CD4-positive, alpha-beta T cell treated with Interleukin-15 for 1 hour (primary cell): ENCODE results near the gene PTPRD.

ENCODE experiments used
- DNase-seq: peaks from one replicate; pipeline ENCODE4 v3.0.0-alpha.2; 2020

PTPRD gene

DNA sequence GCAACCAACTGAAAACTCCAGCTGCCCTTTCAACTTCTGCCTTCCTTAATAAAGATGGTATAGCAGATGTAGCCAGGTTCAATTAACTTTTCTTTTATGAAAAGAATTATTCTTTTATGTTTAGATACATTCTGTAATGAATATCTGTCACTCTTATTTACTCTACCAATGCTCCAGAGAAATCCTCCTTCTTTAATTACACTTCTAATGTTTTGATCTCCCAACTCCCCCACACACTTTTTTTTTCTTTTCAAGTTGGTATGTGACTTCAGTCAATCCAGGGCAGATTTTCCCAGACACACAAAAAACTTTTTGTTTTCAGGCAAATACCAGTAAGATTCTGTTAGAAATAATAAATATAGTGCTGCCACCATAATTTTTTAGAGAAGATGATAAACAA, 1813.2 kb downstream of the PTPRD start:
- no peak for DNase-seq

DNA sequence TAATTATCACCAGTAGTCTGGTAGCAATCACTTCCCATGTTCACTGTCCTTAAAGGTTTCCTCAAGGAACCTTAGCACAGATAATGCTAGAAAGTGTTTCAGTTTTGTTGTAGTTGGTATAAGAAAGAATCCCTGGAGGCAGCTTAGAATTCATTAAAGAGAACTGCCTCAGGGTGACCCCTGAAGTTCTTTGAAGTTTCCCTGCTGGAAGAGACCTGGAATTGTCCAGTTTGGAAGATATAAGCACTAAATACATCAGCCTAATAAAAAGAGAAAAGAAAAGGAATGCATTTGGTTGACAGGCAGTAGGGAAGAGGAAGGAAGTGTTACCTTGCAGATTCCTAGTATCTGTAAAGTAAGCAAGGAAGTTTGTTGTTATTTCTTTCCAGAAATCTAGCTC, 1813.6 kb downstream of the PTPRD start:
- no peak for DNase-seq

- DNase-seq = no peak
These were observed 1828.0 kb downstream of the PTPRD start for GRCh38 chr9:8784838-8785237.

DNA sequence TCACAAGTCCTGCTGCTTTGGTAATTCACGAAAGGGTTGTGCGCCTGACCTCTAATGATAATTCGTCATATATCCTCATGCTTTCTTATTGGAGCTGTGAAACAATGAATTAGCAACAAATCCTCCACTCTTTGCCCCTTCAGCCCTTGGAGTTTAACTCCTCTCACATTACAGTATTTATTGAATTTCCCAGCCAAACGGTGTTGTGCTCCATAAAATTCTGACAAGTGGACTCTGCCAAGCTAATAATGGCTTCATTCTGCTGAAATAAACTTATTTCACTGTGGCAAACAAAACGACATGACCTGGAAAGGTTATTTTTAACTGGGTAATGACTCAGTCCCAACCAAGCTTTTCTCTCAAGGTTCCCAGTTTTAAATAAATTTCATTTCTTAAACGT, 1828.9 kb downstream of the PTPRD start:
- DNase-seq = no peak

- DNase-seq = no peak
These were observed 1830.6 kb downstream of the PTPRD start for GRCh38 chr9:8782237-8782636.

GRCh38 chr9:8781458-8781857, 1831.3 kb downstream of the PTPRD start:
- DNase-seq = no peak

GRCh38 chr9:8780386-8780785, 1832.4 kb downstream of the PTPRD start:
- DNase-seq = no peak

DNA sequence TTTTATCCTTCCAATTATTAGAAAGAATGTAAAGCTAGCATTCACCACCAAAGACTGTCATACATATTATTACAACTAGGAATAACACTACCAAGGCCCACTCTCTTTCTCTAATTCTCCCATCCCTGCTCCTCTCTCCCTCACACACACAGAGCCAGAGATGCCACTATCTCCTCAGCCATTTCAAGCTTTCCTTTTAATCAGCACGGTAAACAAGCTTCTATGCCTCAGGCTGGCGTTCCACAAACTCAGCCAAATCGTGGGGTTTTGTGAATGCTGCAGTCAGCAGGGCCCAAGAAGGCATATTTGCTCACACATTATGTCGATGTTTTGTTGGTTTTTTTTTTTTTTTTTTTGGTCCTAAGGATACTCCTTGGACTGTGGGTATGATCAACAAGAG, 1833.3 kb downstream of the PTPRD start:
- DNase-seq = no peak

DNA sequence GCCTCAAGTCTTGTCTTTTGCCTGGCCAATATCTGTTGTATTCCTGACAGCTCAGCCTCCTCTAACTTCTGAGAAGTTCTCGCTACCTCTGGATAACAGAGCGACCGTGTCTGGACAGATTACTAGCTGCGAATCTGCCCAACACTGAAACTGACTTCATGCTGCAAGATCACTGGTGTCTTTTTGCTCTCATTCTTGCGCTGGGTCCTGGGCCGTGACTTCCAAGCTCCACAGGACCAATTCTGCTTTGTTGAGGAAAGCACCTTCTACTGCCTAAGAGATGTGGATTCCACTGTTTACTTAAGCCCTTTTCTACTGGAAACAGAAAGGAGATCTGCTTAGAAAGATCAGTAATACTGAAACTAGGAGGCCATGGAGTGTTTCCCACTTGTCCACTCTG, 1834.4 kb downstream of the PTPRD start:
- DNase-seq = no peak

DNA sequence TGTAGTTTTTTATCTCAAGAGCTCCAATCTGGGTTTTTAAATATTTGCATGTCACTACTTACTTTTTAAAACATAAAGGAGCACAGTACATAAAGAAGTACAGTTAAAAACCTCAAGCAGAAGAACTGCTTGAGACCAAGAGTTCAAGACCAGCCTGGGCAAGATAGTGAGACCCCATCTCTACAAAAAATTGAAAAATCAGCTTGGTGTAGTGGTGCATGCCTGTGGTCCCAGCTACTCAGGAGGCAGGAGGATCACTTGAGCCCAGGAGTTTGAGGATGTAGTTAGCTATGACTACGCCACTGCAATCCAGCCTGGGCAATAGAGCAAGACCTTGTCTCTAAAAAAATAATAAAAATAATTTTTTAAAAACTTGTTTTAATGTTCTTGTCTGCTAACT, 1840.5 kb downstream of the PTPRD start:
- DNase-seq = no peak

DNA sequence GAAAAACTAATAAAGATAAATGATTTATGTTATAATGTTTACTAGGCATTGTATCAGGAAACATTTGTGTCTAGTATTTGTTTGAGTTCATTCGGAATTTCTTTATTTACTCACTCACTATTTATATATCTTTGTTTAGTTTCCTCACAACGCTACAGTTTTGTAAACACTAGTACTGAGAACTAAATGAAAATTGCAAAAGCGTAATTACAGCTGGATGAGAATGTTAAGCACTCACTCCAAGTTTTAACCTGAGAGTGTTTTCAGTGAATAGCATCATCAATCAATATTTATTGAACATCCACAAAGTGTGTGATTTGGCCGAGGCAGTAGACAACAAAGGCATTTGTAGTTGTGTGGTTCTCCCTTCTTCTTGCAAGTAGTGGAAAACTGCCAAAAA, 1843.6 kb downstream of the PTPRD start:
- no peak for DNase-seq

GRCh38 chr9:8766096-8766495, 1846.7 kb downstream of the PTPRD start:
- DNase-seq = no peak

DNA sequence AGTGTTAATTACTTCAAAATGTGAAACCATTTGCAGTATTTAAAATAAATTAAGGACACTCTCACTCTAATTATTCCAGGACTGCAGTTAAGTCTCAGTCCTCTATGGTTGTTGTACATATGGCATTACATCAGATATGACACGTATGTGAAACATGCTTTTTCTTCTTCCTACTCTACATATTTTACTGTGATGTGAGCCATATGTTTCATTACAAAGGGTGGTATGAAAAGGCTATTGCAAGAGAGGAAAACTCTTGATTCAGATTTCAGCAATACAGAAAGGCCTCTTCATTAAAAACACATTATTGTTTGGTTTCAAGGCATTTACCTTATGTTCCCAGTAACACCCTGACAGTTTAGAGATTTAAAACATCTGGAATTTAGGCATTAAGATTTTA, 1848.8 kb downstream of the PTPRD start:
- no peak for DNase-seq

- no peak for DNase-seq
These were observed 1850.2 kb downstream of the PTPRD start for GRCh38 chr9:8762479-8763085.

DNA sequence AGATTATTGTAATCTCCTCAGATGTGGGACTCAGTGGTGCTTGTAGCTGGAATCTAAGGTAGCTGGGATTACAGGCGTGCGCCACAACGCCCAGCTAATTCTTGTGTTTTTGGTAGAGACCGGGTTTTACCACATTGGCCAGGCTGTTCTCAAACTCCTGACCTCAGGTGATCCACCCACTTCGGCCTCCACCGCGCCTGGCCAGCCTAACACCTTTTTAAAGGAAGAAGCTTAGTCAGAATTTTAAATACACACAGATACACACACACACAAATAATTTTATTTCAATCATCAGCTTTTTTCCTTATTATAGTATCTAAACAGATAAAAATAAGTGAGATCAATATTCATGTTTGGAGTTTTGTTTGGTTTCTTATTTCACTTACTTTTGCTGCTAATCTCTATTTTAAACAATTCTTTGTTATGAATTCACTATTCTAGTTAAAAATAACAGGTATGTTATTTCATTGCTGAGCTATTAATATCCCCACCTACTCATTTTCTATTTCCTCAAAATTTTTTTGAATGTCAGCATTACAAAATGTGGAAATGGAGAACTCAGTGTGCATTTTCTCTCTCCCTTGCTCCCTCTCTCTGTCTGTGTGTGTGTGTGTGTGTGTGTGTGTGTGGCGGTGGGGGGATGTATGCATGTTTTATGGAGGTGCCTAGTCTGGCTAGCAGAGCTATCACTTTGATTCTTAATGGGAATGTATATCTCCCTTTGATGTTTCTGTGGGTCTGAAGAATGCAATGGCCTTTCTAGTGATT, 1852.6 kb downstream of the PTPRD start:
- DNase-seq = no peak

DNA sequence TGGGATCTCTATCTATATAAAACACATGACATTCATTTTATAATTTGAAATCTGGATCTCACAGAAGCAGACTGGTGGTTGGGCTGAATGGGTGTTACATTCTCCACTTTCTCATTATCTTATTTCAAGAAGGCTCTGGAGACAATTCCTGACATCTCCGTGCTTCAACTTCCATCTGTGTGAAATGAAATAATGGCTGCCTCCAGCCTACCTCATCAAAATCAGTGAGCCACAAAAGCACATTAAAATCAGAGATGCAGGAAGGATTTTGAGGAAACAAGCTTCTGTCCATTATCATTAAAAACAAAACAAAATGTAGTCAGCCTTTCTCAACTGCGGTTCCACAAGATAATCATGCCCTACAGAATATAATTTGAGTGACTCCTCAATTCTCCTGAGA, 1854.9 kb downstream of the PTPRD start:
- no peak for DNase-seq

DNA sequence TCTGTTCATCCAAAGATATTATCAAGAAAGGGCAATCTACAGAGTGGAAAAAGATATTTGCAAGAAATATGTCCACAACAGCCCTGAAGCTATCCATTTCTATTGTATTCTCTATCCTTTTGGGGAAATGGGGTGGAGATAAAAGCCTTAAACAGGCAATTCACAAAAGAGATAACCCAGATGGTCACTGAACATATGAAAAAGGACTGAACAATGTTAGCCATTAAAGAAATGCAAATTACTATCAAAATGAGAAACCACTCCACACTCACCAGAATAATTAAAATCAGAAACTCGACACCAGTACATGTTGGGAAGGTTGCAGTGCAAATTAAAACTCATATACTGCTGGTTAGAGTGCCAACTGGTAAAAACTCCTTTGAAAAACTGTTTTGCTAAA, 1858.1 kb downstream of the PTPRD start:
- DNase-seq = no peak

GRCh38 chr9:8751406-8751930, 1861.3 kb downstream of the PTPRD start:
- no peak for DNase-seq

- DNase-seq = no peak
These were observed 1862.2 kb downstream of the PTPRD start for GRCh38 chr9:8750639-8751051.

- no peak for DNase-seq
These were observed 1867.5 kb downstream of the PTPRD start for GRCh38 chr9:8745347-8745746.

- no peak for DNase-seq
These were observed 1873.9 kb downstream of the PTPRD start for GRCh38 chr9:8738945-8739344.

- no peak for DNase-seq
These were observed 1876.0 kb downstream of the PTPRD start for GRCh38 chr9:8736805-8737204.

DNA sequence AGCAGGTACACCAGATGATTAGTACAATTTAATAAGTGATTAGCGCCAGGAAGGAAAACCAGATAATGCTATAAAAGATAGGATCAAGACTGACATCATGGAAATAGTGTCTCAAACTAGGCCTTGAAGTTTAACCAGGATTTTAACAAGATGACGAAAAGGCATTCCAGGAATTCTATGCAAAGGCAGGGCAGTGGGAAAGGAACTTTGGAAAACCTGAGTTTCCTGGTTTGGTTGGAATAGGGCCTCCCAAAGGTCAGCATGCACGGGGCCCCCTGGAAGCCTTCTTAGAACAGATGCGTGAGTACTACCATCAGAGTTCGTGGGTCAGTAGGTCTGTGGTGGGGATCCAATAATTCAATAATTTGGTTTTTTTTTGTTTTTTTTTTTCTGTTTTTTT, 1878.0 kb downstream of the PTPRD start:
- no peak for DNase-seq

GRCh38 chr9:8733131-8733954, 1879.5 kb downstream of the PTPRD start:
- no peak for DNase-seq
